HepG2 (cell line): ENCODE data around the gene BRI3BP. TPM values are rescaled to one million over a fixed set of nuclear protein-coding genes. Genes with fewer than 3 reads are reported as not detected.

Experiments
- ATAC-seq: fragments of 200-7000 bp; cut with Tn5 transposase; 3 replicates; pipeline ENCODE4 v1.9.1; 2020; ENCODE audit warnings: mild to moderate bottlenecking, moderate library complexity
- BruUV-seq: library from RNA; stranded (reverse); fragments of 400-500 nt; replicated peaks from 2 replicates; lab custom pipeline; 2021; lab: Mats Ljungman, UMichigan
- CTCF ChIA-PET: fragments of 300-600 bp; formaldehyde crosslinking; extraction: SDS; loops from one replicate; lab custom pipeline; 2021; ENCODE audit warnings: low total read pairs, inconsistent platforms, low intra/inter-chr PET ratio; lab: Yijun Ruan, JAX
- POLR2A ChIA-PET: fragments of 350-600 bp; sonication (Branson Sonifier 250); formaldehyde crosslinking; loops from one replicate; lab custom pipeline; 2020; ENCODE audit warnings: antibody characterized with exemption, inconsistent platforms; lab: Yijun Ruan, JAX
- DNase-seq: peaks from one replicate; pipeline ENCODE4 v3.0.0-alpha.2; 2015; ENCODE audit warnings: low spot score
- FAIRE-seq: peaks from 3 replicates; lab custom pipeline; 2011; peaks lifted over from hg19 to GRCh38; lab: Jason Lieb, UNC
- H2AFZ ChIP-seq: one replicate; pipeline ENCODE4 v1.6.1; 2011; ENCODE audit warnings: low read length, inconsistent platforms
- H3K27ac ChIP-seq: fragments of 300-600 bp; 3 replicates; pipeline ENCODE4 v1.8.0; 2011; ENCODE audit warnings: mixed run types, mild to moderate bottlenecking, mixed read lengths, low read length, inconsistent platforms; ENCODE audit not compliant: insufficient read depth; ENCODE audit errors: extremely low read length
- H3K27me3 ChIP-seq, 2 experiments: fragments of 200-600 bp in 1 of 2; 2 replicates in 1 of 2; 3 replicates in 1 of 2; pipeline versions ENCODE4 v1.6.0 to v1.8.0; 2011; ENCODE audit warnings: low read length in 2 of 2, mild to moderate bottlenecking in 2 of 2, moderate library complexity in 2 of 2, inconsistent platforms in 1 of 2; ENCODE audit not compliant: insufficient read depth in 2 of 2, control insufficient read depth in 1 of 2
- H3K36me3 ChIP-seq, 2 experiments: fragments of 200-600 bp in 1 of 2; replicated peaks in 1 of 2; 2 replicates in 1 of 2; 3 replicates in 1 of 2; pipeline versions ENCODE4 v1.5.1 to v1.8.0; 2011; ENCODE audit warnings: low read length in 2 of 2, inconsistent platforms in 1 of 2; ENCODE audit not compliant: insufficient read depth in 2 of 2, control insufficient read depth in 1 of 2
- H3K4me1 ChIP-seq: 2 replicates; pipeline ENCODE4 v1.5.1; 2012; ENCODE audit warnings: low read length, inconsistent platforms; ENCODE audit not compliant: insufficient read depth
- H3K4me2 ChIP-seq: 2 replicates; pipeline ENCODE4 v1.6.0; 2011; ENCODE audit warnings: low read depth, low read length, inconsistent platforms
- H3K4me3 ChIP-seq, 3 experiments: fragments of 200-600 bp in 1 of 3; sonication (generic), shearing (Covaris generic) in 1 of 3; replicated peaks in 1 of 3; 2 replicates each; pipeline ENCODE4 v1.5.1; 2011 to 2016; ENCODE audit warnings: low read length in 3 of 3, inconsistent platforms in 2 of 3, low read depth in 2 of 3, mild to moderate bottlenecking in 2 of 3, control low read depth in 1 of 3, mixed read lengths in 1 of 3; ENCODE audit not compliant: insufficient read depth in 1 of 3
- H3K79me2 ChIP-seq: one replicate; pipeline ENCODE4 v1.6.1; 2011; ENCODE audit warnings: low read length, inconsistent platforms; ENCODE audit not compliant: insufficient read depth
- H3K9ac ChIP-seq: 2 replicates; pipeline ENCODE4 v1.6.0; 2011; ENCODE audit warnings: mild to moderate bottlenecking, low read depth, low read length, inconsistent platforms; ENCODE audit not compliant: insufficient read depth
- H3K9me3 ChIP-seq: 2 replicates; pipeline ENCODE4 v1.5.1; 2012; ENCODE audit warnings: mild to moderate bottlenecking, low read length
- H4K20me1 ChIP-seq: 2 replicates; pipeline ENCODE4 v1.6.0; 2011; ENCODE audit warnings: inconsistent platforms, mild to moderate bottlenecking, low read length, moderate library complexity; ENCODE audit not compliant: insufficient read depth
- CHD4 ChIP-seq: fragments of 200-600 bp; sonication (generic); IDR thresholded peaks from 2 replicates; pipeline ENCODE4 v1.7.0; 2017; ENCODE audit warnings: mild to moderate bottlenecking, low read length, borderline replicate concordance
- FIP1L1 ChIP-seq: fragments of 200-400 bp; formaldehyde crosslinking; IDR thresholded peaks from 2 replicates; pipeline ENCODE4 v1.6.1; 2018; ENCODE audit warnings: low read depth, mild to moderate bottlenecking, low read length, moderate library complexity, borderline replicate concordance; ENCODE audit not compliant: insufficient read depth
- KLF15 ChIP-seq: sonication (generic); formaldehyde crosslinking; IDR thresholded peaks from 2 replicates; pipeline ENCODE4 v1.8.1; 2023; ENCODE audit warnings: borderline replicate concordance, mild to moderate bottlenecking, inconsistent platforms, missing genetic modification reagents, mixed read lengths
- MBNL3 ChIP-seq: fragments of 250-450 bp; sonication (Bioruptor Pico); conservative IDR thresholded peaks from 2 replicates; pipeline ENCODE4 v1.8.0; 2022; ENCODE audit warnings: mild to moderate bottlenecking, inconsistent platforms
- NFE2L2 ChIP-seq: fragments of 150-350 bp; IDR thresholded peaks from 2 replicates; pipeline ENCODE4 v1.6.1; 2014; ENCODE audit warnings: low read length
- ZBTB38 ChIP-seq: sonication (generic); formaldehyde crosslinking; IDR thresholded peaks from 2 replicates; pipeline ENCODE4 v1.5.1; 2020; ENCODE audit warnings: mild to moderate bottlenecking, missing genetic modification reagents
- ZNF768 ChIP-seq: sonication (generic); formaldehyde crosslinking; IDR thresholded peaks from 2 replicates; pipeline ENCODE4 v1.4.0; 2020; ENCODE audit warnings: missing genetic modification reagents
- WGBS: methylation state at CpG from one replicate; pipeline ENCODE4 v1.1.6; 2017; ENCODE audit warnings: low lambda C conversion rate; 5-methylcytosine and 5-hydroxymethylcytosine counted together
- in situ Hi-C: cut with HindIII; loops from 2 replicates; pipeline ENCODE4 v1.10.0; 2017; ENCODE audit warnings: low pct_unique_long_range_greater_than_20kb; ENCODE audit not compliant: extremely low pct_ligation_motif_present
- intact Hi-C: fragments of 100-400 bp; cut with micrococcal nuclease; formaldehyde crosslinking; loops from one replicate; pipeline ENCODE4 v1.10.0; 2022; ENCODE audit not compliant: unreplicated experiment
- polyA plus RNA-seq, 8 experiments: library from polyadenylated mRNA; depleted of rRNA in 3 of 8; stranded (reverse) in 7 of 8; unstranded in 1 of 8; fragments of >200 nt; fragmentation: Illumina TruSeq in 4 of 8; extraction: Trizol in 4 of 8; gene quantifications; 2 replicates each; pipeline versions ENCODE4 v1.2.1 to v1.2.3, GENCODE V29; 2011 to 2016; ENCODE audit warnings: low read depth in 4 of 8, missing spikeins in 1 of 8, mixed read lengths in 1 of 8; ENCODE audit not compliant: insufficient read depth in 1 of 8
- total RNA-seq, 5 experiments: library from RNA; depleted of rRNA; stranded (reverse); fragments of >200 nt; fragmentation: Illumina TruSeq; extraction: Trizol; gene quantifications; 2 replicates each; pipeline ENCODE4 v1.2.3, GENCODE V29; 2016; ENCODE audit warnings: low read depth in 1 of 5
- TF ChIP-seq, protein P1 (sequence below): sonication (generic); formaldehyde crosslinking; IDR thresholded peaks from 2 replicates; pipeline ENCODE4 v1.4.0; 2020; ENCODE audit warnings: missing genetic modification reagents, borderline replicate concordance
- TF ChIP-seq, protein P2 (sequence below): IDR thresholded peaks from 2 replicates; pipeline ENCODE4 v1.6.1; 2016
- TF ChIP-seq, protein P3 (sequence below): sonication (generic); formaldehyde crosslinking; IDR thresholded peaks from 2 replicates; pipeline ENCODE4 v1.4.0; 2020; ENCODE audit warnings: missing genetic modification reagents

BRI3BP gene
- total and polyA plus RNA-seq, 2 of the 13 experiments (the other 11 are each of a cell fraction or from before 2014, with no cell fraction given): 7.5 to 21.1 TPM

DNA sequence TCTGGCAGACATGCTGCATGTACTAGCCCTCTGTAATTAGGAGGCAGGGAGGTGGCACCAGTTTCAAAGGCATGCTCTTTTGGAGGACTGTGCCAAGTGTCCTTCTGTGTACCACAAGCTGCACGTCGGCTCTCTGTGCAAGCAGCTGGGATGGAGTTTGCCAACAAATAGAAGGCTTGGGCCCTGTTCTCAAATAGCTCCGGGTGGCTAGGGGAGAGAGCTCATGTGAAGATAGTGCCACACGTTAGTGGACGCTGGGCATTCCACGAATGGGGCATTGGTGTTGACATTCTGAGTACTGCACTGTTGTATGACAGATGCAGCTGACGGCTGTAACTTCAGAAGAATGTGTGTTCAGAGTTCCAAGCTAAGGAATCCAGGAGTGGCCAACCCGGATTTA is 76.2 kb downstream of the BRI3BP start:
- H3K9me3 ChIP-seq: no peaks in the 10 kb centered on the region
- H3K36me3 ChIP-seq: peaks cover 8 to 18% of the 10 kb centered on the region in 2 experiments; a peak in 4 of 5 replicates
- FAIRE-seq (no peak), DNase-seq (no peak), ATAC-seq (no peak)
- peaks cover 21% of the 10 kb centered on the region for H3K4me1 ChIP-seq
- no peak overlapping the region for H3K4me3 ChIP-seq
- no peak overlapping the region for H3K9ac ChIP-seq
- in situ Hi-C loops: no loop called here
- TF ChIP-seq ZNF768 (CRISPR knock-in tag): no peak
- TF ChIP-seq CHD4: no peak
- TF ChIP-seq FIP1L1: no peak
- no peak for TF ChIP-seq MBNL3 (CRISPR knock-in tag)
- no peak for TF ChIP-seq KLF15 (CRISPR knock-in tag)
- H3K4me2 ChIP-seq: no peak overlapping the region
- CTCF ChIA-PET: no interaction called here
- POLR2A ChIA-PET: interaction anchor here (0.9 kb wide), 1 partner anchor 32 kb away, joined by 3 read pairs; no protein-coding TSS in a partner anchor
- no TSS peak for BruUV-seq
- no peaks in the 10 kb centered on the region; a peak in 1 of 5 replicates for H3K27me3 ChIP-seq
- H4K20me1 ChIP-seq: peaks cover 8% of the 10 kb centered on the region; the same call in 1 of the 2 replicates
- peaks cover 18% of the 10 kb centered on the region for H3K79me2 ChIP-seq
- no peak overlapping the region for H2AFZ ChIP-seq
- no peak overlapping the region for H3K27ac ChIP-seq
- 98% methylated on average over 6 of the region's 8 CpGs for WGBS
- intact Hi-C loops: no loop called here

DNA sequence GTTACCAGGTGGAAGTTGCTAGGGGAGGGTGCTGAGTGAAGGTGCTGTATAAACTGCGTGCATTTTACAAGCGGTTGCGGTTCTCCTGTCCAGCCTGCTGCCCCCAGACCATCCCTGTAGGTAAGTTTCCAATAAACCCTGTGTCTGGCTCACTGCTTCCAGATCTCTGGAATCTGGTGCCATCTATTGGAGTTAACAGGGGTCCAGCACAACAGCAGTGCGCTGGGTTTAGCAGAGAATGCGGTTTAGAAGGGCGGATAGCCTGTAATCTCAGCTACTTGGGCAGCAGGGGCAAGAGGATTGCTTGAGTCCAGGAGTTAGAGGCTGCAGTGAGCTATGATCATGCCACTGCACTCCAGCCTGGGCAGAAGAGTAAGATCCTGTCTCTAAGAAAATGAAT is 76.7 kb downstream of the BRI3BP start:
- CTCF ChIA-PET: no interaction called here
- TF ChIP-seq NFE2L2 (no peak), ZBTB38 (CRISPR knock-in tag) (peak; percentile 62; the same call in 1 of the 2 replicates)
- TF ChIP-seq, protein P1, sequence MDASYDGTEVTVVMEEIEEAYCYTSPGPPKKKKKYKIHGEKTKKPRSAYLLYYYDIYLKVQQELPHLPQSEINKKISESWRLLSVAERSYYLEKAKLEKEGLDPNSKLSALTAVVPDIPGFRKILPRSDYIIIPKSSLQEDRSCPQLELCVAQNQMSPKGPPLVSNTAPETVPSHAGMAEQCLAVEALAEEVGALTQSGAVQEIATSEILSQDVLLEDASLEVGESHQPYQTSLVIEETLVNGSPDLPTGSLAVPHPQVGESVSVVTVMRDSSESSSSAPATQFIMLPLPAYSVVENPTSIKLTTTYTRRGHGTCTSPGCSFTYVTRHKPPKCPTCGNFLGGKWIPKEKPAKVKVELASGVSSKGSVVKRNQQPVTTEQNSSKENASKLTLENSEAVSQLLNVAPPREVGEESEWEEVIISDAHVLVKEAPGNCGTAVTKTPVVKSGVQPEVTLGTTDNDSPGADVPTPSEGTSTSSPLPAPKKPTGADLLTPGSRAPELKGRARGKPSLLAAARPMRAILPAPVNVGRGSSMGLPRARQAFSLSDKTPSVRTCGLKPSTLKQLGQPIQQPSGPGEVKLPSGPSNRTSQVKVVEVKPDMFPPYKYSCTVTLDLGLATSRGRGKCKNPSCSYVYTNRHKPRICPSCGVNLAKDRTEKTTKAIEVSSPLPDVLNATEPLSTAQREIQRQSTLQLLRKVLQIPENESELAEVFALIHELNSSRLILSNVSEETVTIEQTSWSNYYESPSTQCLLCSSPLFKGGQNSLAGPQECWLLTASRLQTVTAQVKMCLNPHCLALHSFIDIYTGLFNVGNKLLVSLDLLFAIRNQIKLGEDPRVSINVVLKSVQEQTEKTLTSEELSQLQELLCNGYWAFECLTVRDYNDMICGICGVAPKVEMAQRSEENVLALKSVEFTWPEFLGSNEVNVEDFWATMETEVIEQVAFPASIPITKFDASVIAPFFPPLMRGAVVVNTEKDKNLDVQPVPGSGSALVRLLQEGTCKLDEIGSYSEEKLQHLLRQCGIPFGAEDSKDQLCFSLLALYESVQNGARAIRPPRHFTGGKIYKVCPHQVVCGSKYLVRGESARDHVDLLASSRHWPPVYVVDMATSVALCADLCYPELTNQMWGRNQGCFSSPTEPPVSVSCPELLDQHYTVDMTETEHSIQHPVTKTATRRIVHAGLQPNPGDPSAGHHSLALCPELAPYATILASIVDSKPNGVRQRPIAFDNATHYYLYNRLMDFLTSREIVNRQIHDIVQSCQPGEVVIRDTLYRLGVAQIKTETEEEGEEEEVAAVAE: no peak
- TF ChIP-seq, protein P2, sequence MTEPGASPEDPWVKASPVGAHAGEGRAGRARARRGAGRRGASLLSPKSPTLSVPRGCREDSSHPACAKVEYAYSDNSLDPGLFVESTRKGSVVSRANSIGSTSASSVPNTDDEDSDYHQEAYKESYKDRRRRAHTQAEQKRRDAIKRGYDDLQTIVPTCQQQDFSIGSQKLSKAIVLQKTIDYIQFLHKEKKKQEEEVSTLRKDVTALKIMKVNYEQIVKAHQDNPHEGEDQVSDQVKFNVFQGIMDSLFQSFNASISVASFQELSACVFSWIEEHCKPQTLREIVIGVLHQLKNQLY: no peak
- TF ChIP-seq, protein P3, sequence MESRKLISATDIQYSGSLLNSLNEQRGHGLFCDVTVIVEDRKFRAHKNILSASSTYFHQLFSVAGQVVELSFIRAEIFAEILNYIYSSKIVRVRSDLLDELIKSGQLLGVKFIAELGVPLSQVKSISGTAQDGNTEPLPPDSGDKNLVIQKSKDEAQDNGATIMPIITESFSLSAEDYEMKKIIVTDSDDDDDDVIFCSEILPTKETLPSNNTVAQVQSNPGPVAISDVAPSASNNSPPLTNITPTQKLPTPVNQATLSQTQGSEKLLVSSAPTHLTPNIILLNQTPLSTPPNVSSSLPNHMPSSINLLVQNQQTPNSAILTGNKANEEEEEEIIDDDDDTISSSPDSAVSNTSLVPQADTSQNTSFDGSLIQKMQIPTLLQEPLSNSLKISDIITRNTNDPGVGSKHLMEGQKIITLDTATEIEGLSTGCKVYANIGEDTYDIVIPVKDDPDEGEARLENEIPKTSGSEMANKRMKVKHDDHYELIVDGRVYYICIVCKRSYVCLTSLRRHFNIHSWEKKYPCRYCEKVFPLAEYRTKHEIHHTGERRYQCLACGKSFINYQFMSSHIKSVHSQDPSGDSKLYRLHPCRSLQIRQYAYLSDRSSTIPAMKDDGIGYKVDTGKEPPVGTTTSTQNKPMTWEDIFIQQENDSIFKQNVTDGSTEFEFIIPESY (CRISPR knock-in tag): peak; percentile 94

More for the DNA sequence above, 76.7 kb downstream of the BRI3BP start:
- POLR2A ChIA-PET: interaction anchor here (0.9 kb wide), 1 partner anchor 33 kb away, joined by 3 read pairs; no protein-coding TSS in a partner anchor
- DNase-seq (peak; percentile 23), FAIRE-seq (no peak), ATAC-seq (no peak)
- Histone ChIP-seq H3K36me3 (peaks cover 8 to 18% of the 10 kb centered on the region in 2 experiments; a peak in 4 of 5 replicates), H3K4me1 (peaks cover 19% of the 10 kb centered on the region), H3K4me2 (no peak overlapping the region), H3K27me3 (no peaks in the 10 kb centered on the region; a peak in 1 of 5 replicates), H3K9me3 (no peaks in the 10 kb centered on the region), H3K9ac (no peak overlapping the region), H3K4me3 (no peak overlapping the region), H3K79me2 (peaks cover 18% of the 10 kb centered on the region), H3K27ac (no peak overlapping the region), H4K20me1 (peaks cover 8% of the 10 kb centered on the region; the same call in 1 of the 2 replicates), H2AFZ (no peak overlapping the region)
- in situ Hi-C loops: no loop called here
- intact Hi-C loops: no loop called here
- BruUV-seq: no TSS peak
- 96% methylated on average over 3 of the region's 6 CpGs for WGBS
